ENCODE measurements around the gene PICK1.

GRCh38 chr22:38016182-38017151, 40.7 kb upstream of the PICK1 start:
- TF ChIP-seq CTCF (conservative IDR thresholded peaks at IDR 0.05; ENCODE audit: low read depth, low read length) (no peak), EZH2 (IDR thresholded peaks at IDR 0.05; ENCODE audit: low read length, unreplicated experiment) (no peak)

All from PC-3 (cell line).